ENCODE data around the gene ADGRL3.

ADGRL3 gene

GRCh38 chr4:62051332-62051731 is 851.2 kb downstream of the ADGRL3 start:
- DNase-seq, result no peak

- no peak for DNase-seq
These were observed 853.8 kb downstream of the ADGRL3 start for GRCh38 chr4:62053974-62054373.

- no peak for DNase-seq
These were observed 856.9 kb downstream of the ADGRL3 start for GRCh38 chr4:62057031-62057430.

- no peak for DNase-seq
These were observed 858.4 kb downstream of the ADGRL3 start for GRCh38 chr4:62058571-62058970.

GRCh38 chr4:62070291-62070852 is 870.2 kb downstream of the ADGRL3 start:
- DNase-seq, result no peak

- DNase-seq, result no peak
These were observed 875.0 kb downstream of the ADGRL3 start for GRCh38 chr4:62075089-62075488.

GRCh38 chr4:62075521-62075920 is 875.4 kb downstream of the ADGRL3 start:
- no peak for DNase-seq

- no peak for DNase-seq
These were observed 877.3 kb downstream of the ADGRL3 start for GRCh38 chr4:62077406-62077805.

GRCh38 chr4:62080431-62080830 is 880.3 kb downstream of the ADGRL3 start:
- no peak for DNase-seq

- no peak for DNase-seq
These were observed 887.6 kb downstream of the ADGRL3 start for GRCh38 chr4:62087706-62088105.

- DNase-seq, result no peak
These were observed 893.6 kb downstream of the ADGRL3 start for GRCh38 chr4:62093735-62094134.

GRCh38 chr4:62096881-62097280 is 896.8 kb downstream of the ADGRL3 start:
- no peak for DNase-seq

GRCh38 chr4:62115216-62115615 is 915.1 kb downstream of the ADGRL3 start:
- no peak for DNase-seq

GRCh38 chr4:62117886-62118285 is 917.8 kb downstream of the ADGRL3 start:
- DNase-seq, result no peak

GRCh38 chr4:62118558-62118957 is 918.4 kb downstream of the ADGRL3 start:
- DNase-seq, result no peak

GRCh38 chr4:62119195-62119594 is 919.1 kb downstream of the ADGRL3 start:
- DNase-seq, result no peak

GRCh38 chr4:62126064-62126732 is 926.1 kb downstream of the ADGRL3 start:
- DNase-seq, result no peak

All from stimulated activated CD8-positive, alpha-beta memory T cell treated with anti-CD3 and anti-CD28 coated beads, Interleukin-4, amount 100 ng/mL, for 48 hours (primary cell).